CD4-positive, alpha-beta T cell treated with Interleukin-1 beta for 1 hour (primary cell): ENCODE data around the gene MSRB2.
"Not testable (repeated sequence)": the region's sequence is repeated elsewhere in the genome, so short reads cannot be mapped to it uniquely, and the experiment has no call there.

Source experiments
- DNase-seq, 2 donors: peaks; one replicate each; pipeline ENCODE4 v3.0.0-alpha.2; 2020 to 2022

The MSRB2 gene

DNA sequence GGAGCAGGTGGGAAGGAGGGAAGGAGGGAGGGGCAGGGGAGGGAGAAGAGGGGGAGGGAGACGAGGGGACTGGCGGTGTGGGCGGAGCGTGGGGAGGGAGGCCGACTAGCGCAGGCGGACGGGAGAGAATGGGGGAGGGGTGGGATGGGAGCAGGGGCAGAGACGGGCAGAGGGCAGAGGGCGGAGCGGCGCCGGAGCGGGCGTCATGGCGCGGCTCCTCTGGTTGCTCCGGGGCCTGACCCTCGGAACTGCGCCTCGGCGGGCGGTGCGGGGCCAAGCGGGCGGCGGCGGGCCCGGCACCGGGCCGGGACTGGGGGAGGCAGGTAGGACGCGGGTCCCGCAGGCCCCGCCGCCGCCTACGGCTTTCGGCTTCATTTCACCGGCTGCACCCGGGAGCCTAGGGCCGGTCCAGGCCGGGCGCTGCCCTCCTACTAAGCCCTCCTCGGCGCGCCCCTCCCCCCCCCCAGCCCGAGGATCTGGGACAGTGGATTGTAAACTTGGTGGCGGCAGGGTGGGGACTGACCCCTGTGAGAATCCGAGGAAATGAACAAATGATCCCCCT, at the start of gene MSRB2:
Gene MSRB2 (plus strand): TSS at position 176 of the 562 bp plus-strand sequence. CDS start 30 bp downstream, at position 206.
- DNase-seq, result peak; percentile 80 to 83

GRCh38 chr10:23046027-23046426, 49.4 kb upstream of the MSRB2 start:
- DNase-seq, result no peak

DNA sequence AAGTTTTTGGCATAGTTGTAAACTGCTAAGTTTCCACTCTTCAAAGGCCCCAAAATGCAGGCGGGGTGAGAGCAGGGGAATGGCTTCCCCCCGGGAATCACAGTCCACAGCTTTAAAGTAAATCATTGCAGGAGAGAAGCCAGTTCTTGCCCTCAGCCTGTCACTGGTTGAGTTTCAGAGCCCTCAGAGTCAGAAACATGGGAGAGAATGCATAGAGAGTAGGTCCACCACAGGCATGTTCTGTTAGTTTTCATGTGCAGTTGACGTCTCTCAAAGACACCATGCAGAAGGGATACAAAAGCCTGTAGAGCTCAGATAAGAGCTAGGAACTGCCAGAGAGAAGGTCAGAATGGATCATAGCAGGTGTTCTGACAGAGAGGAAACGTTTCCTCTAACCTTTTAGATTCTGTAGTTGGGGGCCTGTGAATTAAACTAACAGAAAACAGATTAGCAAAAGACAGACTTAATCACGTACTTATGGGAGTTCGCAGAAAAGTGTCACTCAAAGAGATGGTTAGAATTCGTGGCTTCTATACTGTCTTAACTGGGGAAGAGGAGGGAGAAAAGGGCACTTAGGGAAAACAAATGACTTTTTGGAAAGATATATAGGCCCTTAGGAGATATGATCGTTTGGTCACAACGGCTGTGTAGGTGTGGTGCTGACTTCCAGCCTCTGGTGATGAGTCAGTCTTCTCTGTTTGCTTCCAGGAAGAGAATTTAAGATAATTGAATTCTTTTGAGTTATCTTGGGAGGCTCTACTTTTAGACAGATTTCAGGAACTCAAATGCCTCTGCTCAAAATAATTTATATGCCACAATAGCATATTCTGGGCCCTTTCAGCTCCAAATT, 48.0 kb upstream of the MSRB2 start:
- no peak for DNase-seq

DNA sequence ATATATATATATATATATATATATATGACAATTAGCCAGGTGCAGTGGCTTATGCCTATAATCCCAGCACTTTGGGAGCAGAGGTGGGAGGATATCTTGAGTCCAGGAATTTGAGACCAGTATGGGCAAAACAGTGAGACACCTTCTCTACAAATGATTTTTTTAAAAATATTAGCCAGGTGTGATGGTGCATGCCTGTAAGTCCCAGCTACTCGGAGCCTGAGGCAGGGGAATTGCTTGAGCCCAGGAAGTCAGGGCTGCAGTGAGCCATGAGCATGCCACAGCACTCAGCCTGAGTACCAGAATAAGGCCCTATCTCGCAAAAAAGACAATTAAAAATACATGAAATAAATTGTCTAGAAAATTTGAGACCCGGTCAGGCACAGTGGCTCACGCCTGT, 47.2 kb upstream of the MSRB2 start:
- DNase-seq, result no peak

GRCh38 chr10:23051278-23051677, 44.1 kb upstream of the MSRB2 start:
- DNase-seq, result no peak

DNA sequence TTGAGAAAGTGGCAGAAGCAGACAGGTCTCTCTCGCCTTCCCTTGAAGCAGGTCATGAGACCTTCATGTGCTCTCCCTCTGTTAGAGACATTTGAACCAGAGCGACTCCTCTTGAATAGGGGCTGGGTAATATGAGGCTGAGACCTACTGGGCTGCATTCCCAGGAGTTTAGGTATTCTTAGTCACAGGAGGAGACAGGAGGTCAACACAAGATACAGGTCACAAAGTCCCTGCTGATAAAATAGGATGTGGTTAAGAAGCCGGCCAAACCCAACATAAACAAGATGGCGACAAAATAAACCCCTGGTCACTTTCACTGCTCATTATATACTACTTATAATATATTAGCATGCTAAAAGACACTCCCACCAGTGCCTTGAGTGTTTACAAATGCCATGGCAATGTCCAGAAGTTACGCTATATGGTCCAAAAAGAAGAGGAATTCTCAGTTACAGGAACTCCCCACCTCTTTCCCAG, 43.5 kb upstream of the MSRB2 start:
- DNase-seq, result no peak

GRCh38 chr10:23053036-23053435, 42.3 kb upstream of the MSRB2 start:
- no peak for DNase-seq

DNA sequence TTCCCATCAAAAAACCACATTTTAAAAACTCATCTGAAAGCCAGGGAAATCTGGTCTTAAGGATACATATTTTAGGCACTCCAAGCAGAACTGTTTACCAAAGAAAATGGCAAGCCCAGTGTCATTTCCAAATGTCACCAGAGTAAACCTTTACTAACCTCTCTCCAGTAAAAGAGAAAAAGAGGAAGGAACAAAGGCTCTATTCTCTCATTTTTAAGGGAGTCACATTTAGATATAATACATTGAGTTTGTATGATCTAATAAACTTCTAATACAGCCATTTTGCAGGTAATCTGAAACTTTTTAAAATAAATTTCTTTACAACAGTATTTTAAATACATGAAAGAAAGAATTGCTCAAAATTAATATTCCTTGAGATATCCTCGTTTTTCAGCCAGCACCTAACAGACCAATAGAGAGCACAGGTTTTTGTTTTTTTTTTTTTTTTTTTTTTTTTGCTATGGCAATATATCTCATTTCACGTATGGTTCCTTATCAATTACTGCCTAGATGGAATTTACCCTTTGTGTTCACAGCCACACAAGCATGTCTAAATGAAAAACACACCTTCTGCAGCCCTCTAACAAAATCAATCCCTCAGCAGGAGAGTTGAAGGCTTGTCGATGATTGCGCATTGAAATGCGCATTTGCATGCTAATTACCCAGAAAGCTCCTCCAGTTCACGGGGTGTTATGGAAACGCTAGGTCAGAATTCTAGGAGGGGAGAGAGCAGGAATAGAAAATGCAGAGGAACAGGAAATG, 39.8 kb upstream of the MSRB2 start:
- no peak for DNase-seq

GRCh38 chr10:23056186-23056579, 39.2 kb upstream of the MSRB2 start:
- no peak for DNase-seq

GRCh38 chr10:23058366-23058765, 37.0 kb upstream of the MSRB2 start:
- DNase-seq, result no peak

DNA sequence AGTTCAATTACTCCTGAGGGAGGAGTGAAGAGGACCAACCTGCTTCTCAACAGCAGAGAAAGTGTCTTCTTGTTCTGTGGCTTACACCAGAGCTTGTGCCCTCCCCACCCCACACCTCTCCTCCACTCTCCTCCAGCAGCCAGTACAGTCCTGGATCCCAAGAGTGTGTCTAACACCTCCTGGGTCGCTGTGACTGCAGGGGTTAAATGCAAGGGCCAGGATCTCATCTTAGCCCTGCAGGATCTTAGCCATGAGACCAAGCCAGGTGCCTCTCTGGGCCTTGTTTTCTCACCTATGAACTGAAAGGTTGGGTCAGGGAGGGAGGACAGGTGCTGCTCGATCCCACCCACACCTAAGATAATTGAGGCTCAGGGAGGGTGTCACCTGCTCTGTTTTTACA, 34.5 kb upstream of the MSRB2 start:
- no peak for DNase-seq

DNA sequence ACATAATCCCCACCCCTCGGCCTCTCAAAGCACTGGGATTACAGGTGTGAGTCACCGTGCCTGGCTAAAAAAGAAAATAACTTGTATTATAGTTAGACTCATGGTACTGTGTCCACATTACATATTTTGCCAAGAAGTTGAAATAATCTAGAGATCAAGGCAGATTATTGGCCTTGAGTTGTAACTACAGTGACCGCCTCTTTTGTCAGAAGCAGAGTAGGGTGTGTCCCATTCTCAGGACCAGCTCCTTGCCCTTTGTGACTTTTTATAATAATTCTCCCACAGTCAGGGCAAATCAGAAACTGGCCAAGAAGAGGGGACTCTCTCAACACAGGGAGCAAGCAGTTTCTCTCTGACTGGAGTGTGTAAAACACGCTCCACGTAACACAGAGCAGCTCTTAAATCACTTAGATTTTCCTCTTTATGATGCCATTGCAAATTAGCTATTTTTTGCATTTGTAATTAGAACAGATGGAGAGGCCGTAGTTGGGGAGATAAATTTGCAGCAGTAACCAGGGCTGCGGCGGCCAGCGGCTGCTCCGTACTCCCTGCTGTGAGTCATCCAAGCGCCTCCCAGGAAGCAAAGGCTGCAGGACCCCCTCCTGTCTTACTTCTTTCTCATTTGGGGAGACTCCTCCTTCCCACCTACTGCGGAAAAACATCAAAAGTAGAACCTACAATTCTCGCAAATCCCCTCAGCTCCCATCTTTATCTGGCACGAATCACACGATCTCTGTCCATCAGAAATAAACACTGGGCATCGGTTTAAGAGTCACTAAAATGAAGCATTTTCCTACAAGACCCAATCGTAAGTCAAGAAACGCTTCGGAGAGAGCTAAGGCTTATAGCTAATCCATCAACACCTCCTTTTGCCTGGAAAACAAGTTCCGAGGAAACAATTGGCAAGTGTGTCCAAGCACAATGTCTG, 32.1 kb upstream of the MSRB2 start:
- no peak for DNase-seq

- DNase-seq, result no peak
Measured at GRCh38 chr10:23063973-23064812, 31.2 kb upstream of the MSRB2 start.

DNA sequence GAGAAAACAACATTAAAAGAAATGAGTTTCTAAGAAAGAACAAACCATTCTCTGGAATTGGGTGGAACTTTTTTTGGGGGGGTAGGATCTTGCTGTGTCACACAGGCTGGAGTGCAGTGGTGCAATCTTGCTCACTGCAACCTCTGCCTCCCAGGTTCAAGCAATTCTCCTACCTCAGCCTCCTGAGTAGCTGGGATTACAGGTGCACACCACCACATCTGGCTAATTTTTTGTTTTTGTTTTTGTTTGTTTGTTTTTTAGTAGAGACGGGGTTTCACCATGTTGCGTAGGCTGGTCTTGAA, 30.6 kb upstream of the MSRB2 start:
- not testable (repeated sequence) for DNase-seq

GRCh38 chr10:23065181-23065948, 30.0 kb upstream of the MSRB2 start:
- DNase-seq, result no peak

GRCh38 chr10:23067337-23067736, 28.0 kb upstream of the MSRB2 start:
- DNase-seq, result no peak

DNA sequence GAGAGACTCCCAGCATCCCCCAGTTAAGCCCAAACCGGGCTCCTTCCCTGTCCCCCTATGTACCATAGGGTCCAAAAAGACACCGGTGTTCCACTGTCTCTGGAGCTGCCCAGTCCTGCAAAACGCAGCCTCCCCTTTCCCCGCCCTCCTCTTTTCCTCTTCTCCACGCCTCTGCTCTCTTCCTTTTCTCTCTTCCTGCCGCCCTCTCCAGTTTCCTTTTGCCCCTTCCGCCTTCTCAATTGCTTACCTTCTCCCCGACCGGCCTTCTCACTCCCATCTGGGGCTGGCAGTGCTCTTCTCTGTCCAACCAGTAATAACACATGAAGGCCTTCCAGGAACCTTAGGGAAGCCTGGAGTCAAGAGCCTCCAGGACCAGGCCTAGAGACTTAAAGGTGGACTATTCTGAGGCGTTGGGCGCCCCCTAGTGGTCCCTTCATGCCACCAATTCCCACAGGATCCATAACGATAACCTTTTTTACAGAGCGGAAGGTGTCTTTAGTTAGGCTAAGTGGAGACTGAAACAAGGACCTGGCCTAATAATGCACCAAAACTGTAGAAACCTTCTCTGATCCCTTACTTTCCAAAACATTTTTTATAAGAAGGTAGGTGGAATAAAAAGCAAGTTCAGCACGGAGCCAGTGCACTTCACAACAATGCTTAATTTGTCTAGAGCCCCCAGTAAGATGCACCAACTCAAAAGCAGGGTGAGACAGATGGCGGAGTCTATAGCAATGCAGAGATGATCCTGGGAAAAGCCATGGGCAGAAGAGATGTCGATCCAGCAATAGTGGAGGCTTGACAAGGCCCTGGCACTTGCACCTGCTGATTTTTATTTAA, 27.2 kb upstream of the MSRB2 start:
- DNase-seq, result peak; percentile 52 to 61

GRCh38 chr10:23069019-23069815, 26.2 kb upstream of the MSRB2 start:
- DNase-seq, result no peak
